ENCODE data around the gene C11orf68.

GRCh38 chr11:65895482-65895981, 23.3 kb downstream of the C11orf68 start:
- TF ChIP-seq, protein P1, sequence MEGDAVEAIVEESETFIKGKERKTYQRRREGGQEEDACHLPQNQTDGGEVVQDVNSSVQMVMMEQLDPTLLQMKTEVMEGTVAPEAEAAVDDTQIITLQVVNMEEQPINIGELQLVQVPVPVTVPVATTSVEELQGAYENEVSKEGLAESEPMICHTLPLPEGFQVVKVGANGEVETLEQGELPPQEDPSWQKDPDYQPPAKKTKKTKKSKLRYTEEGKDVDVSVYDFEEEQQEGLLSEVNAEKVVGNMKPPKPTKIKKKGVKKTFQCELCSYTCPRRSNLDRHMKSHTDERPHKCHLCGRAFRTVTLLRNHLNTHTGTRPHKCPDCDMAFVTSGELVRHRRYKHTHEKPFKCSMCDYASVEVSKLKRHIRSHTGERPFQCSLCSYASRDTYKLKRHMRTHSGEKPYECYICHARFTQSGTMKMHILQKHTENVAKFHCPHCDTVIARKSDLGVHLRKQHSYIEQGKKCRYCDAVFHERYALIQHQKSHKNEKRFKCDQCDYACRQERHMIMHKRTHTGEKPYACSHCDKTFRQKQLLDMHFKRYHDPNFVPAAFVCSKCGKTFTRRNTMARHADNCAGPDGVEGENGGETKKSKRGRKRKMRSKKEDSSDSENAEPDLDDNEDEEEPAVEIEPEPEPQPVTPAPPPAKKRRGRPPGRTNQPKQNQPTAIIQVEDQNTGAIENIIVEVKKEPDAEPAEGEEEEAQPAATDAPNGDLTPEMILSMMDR (IDR thresholded peaks at IDR 0.05) = no peak
- no peak for TF ChIP-seq ZFX (IDR thresholded peaks at IDR 0.05; ENCODE audit: borderline replicate concordance)

All from 22Rv1 (cell line).